ENCODE data around the gene EMILIN1. TPM values are rescaled to one million over a fixed set of nuclear protein-coding genes. Genes with fewer than 3 reads are reported as not detected.

Gene EMILIN1
- total and polyA plus RNA-seq, 2 of the 8 experiments (the other 6 are each of a cell fraction or from before 2014, with no cell fraction given) = 1.9 to 3.0 TPM

DNA sequence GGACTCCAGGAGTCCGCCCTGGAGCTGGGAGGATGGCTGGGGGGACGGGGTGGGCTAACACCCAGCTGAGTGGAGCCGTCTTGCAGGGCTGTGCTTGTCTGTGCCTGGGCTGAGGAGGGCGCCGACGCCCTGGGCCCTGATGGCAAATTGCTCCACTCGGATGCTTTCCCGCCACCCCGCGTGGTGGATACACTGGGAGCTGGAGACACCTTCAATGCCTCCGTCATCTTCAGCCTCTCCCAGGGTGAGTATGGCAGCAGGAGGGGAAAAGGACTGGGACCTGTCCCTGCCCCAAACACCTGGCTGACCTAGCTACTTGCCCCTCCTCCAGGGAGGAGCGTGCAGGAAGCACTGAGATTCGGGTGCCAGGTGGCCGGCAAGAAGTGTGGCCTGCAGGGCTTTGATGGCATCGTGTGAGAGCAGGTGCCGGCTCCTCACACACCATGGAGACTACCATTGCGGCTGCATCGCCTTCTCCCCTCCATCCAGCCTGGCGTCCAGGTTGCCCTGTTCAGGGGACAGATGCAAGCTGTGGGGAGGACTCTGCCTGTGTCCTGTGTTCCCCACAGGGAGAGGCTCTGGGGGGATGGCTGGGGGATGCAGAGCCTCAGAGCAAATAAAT is 21.0 kb downstream of the EMILIN1 start:
- Histone ChIP-seq H3K36me3 (ENCODE audit: control insufficient read depth in 2 of 4, insufficient read depth in 4 of 4, low read length in 3 of 4) (no peaks in the 10 kb centered on the region), H3K9ac (replicated peaks in 1 of 4; ENCODE audit: extremely low read depth in 1 of 4, low read depth in 3 of 4, low read length in 3 of 4) (no peak overlapping the region), H3K79me2 (ENCODE audit: control insufficient read depth in 1 of 2, insufficient read depth in 2 of 2, low read length in 2 of 2) (no peaks in the 10 kb centered on the region), H2AK5ac (ENCODE audit: low read depth, low read length) (0 out of 2 replicates have a peak overlapping the region, but pooled peaks have one; percentile 10), H3K56ac (replicated peaks; ENCODE audit: insufficient read length, low read depth, low read length) (no peak overlapping the region), H3K4me1 (replicated peaks in 1 of 4; ENCODE audit: control insufficient read depth in 3 of 4, insufficient read depth in 4 of 4, low read length in 3 of 4) (peaks cover 0 to 2% (median under 1%) of the 10 kb centered on the region in 4 experiments; a peak in 2 of 7 replicates), H4K5ac (ENCODE audit: insufficient read length, low read depth, low read length) (no peak overlapping the region), H3K4me2 (ENCODE audit: insufficient read depth in 1 of 2, low read depth in 2 of 2, low read length in 2 of 2) (no peak overlapping the region), H3K9me3 (ENCODE audit: insufficient read depth in 2 of 2, low read depth in 1 of 2, low read length in 1 of 2) (no peaks in the 10 kb centered on the region), H3K23me2 (ENCODE audit: low read depth, low read length) (no peaks in the 10 kb centered on the region), H2BK15ac (ENCODE audit: low read length) (peak overlapping the region; percentile 88; the same call in 1 of the 2 replicates), H3K18ac (ENCODE audit: extremely low read depth, low read length) (no peak overlapping the region), H4K8ac (ENCODE audit: extremely low read depth, insufficient read depth, low read length) (no peak overlapping the region), H2BK20ac (ENCODE audit: low read length) (no peak overlapping the region), H2BK120ac (replicated peaks; ENCODE audit: low read depth, low read length) (no peak overlapping the region), H2BK12ac (ENCODE audit: low read depth, low read length) (no peak overlapping the region), H4K91ac (replicated peaks; ENCODE audit: insufficient read length, low read length) (no peak overlapping the region), H3K23ac (ENCODE audit: insufficient read length) (no peak overlapping the region), H2BK5ac (ENCODE audit: low read depth, low read length) (no peak overlapping the region), H2AFZ (ENCODE audit: low read length) (no peak overlapping the region), H3K14ac (ENCODE audit: insufficient read length) (no peak overlapping the region), H3K4ac (replicated peaks; ENCODE audit: insufficient read length, low read depth, low read length) (no peak overlapping the region), H3K27ac (ENCODE audit: low read depth, low read length) (no peak overlapping the region), H3K79me1 (ENCODE audit: low read depth, low read length) (no peaks in the 10 kb centered on the region; the same call in 1 of the 2 replicates), H3K27me3 (replicated peaks in 1 of 4; ENCODE audit: control insufficient read depth in 3 of 4, extremely low read depth in 1 of 4, insufficient read depth in 3 of 4, low read length in 3 of 4) (no peaks in the 10 kb centered on the region), H3K4me3 (ENCODE audit: extremely low read depth in 1 of 4, insufficient read depth in 2 of 4, low read depth in 3 of 4, low read length in 4 of 4) (no peak overlapping the region), H4K20me1 (replicated peaks in 1 of 2; ENCODE audit: control insufficient read depth in 1 of 2, insufficient read depth in 2 of 2, low read length in 2 of 2) (no peaks in the 10 kb centered on the region)
- FAIRE-seq = no peak
- TF ChIP-seq CBX5 (IDR thresholded peaks at IDR 0.05; ENCODE audit: low read depth, low read length) (no peak), RFX5 (IDR thresholded peaks at IDR 0.05; ENCODE audit: borderline replicate concordance, low read depth, low read length) (no peak), CTCF (IDR thresholded peaks at IDR 0.05; ENCODE audit: control extremely low read depth in 1 of 3, insufficient read depth in 1 of 3, low read depth in 1 of 3, low read length in 3 of 3) (peak in 1 of 3 experiments; percentile 17; a peak in 1 of 4 replicates), ZNF274 (IDR thresholded peaks at IDR 0.05; ENCODE audit: borderline replicate concordance, extremely low read depth, low read length) (no peak), RAD21 (IDR thresholded peaks at IDR 0.05 in 1 of 2, conservative IDR thresholded peaks at IDR 0.05 in 1 of 2; ENCODE audit: low read depth in 2 of 2, low read length in 2 of 2) (peak in 1 of 2 experiments; percentile 37; a peak in 2 of 4 replicates), CEBPB (IDR thresholded peaks at IDR 0.05; ENCODE audit: low read depth, low read length) (no peak), SRF (IDR thresholded peaks at IDR 0.05; ENCODE audit: low read depth, low read length) (no peak), KDM4A (IDR thresholded peaks at IDR 0.05; ENCODE audit: low read depth, low read length, severe bottlenecking) (no peak), CHD2 (IDR thresholded peaks at IDR 0.05; ENCODE audit: low read length) (no peak)
- POLR2A ChIA-PET (ENCODE audit: partially characterized antibody) = interaction anchor here (0.8 to 3.4 kb wide), 7 partner anchors 15 to 150 kb away, joined by 3 to 10 read pairs (median 3); partner anchors contain the start of genes ATRAID, OST4, PREB and SLC5A6
- 83% methylated on average over 19 of the region's 19 CpGs; no CpG with 5 or more reads in 1 of the 2 experiments for WGBS, 2 experiments (ENCODE audit: extremely low coverage in 1 of 2, insufficient coverage in 1 of 2, insufficient read length in 1 of 2, insufficient replicate concordance in 2 of 2, low coverage in 1 of 2, low lambda C conversion rate in 2 of 2, missing lambda C conversion rate in 1 of 2)
- DNase-seq (ENCODE audit: low read depth in 1 of 2, low spot score in 2 of 2) = no peak
- CTCF ChIA-PET (ENCODE audit: partially characterized antibody) = interaction anchor here (0.7 to 12.7 kb wide), 38 partner anchors 11 to 205 kb away, joined by 3 to 120 read pairs (median 6); partner anchors contain the start of genes ABHD1, KHK, PREB and PRR30

Measured in H1 (cell line).